H1 (cell line): ENCODE measurements around the gene TMEM150B. TPM values are rescaled to one million over a fixed set of nuclear protein-coding genes. Genes with fewer than 3 reads are reported as not detected.

Experiments used
- ASH2L ChIP-seq: fragments of 200-600, 300-600 bp; sonication (generic); IDR thresholded peaks from one replicate; pipeline ENCODE4 v1.7.1; 2017; ENCODE audit warnings: low read length
- CHD1 ChIP-seq: IDR thresholded peaks from 2 replicates; pipeline ENCODE4 v1.6.1; 2012; ENCODE audit warnings: low read depth, low read length, improper control_type of control experiment
- CTBP2 ChIP-seq: IDR thresholded peaks from 2 replicates; pipeline ENCODE4 v1.7.0; 2011; ENCODE audit warnings: borderline replicate concordance, mild to moderate bottlenecking, moderate library complexity, mixed read lengths, low read length; ENCODE audit not compliant: insufficient read depth, insufficient read length
- EP300 ChIP-seq, 2 experiments: IDR thresholded peaks; 1 replicate in 1 of 2; 2 replicates in 1 of 2; pipeline ENCODE4 v1.6.1; 2011 to 2012; ENCODE audit warnings: low read depth in 2 of 2, low read length in 2 of 2, mild to moderate bottlenecking in 2 of 2, borderline replicate concordance in 1 of 2, inconsistent platforms in 1 of 2, moderate library complexity in 1 of 2
- FOSL1 ChIP-seq: IDR thresholded peaks from 2 replicates; pipeline ENCODE4 v1.6.1; 2011; ENCODE audit warnings: mild to moderate bottlenecking, low read depth, low read length, moderate library complexity; ENCODE audit not compliant: insufficient read depth
- HDAC2 ChIP-seq, 2 experiments: fragments of 300-600 bp in 1 of 2; sonication (generic) in 1 of 2; IDR thresholded peaks; 2 replicates each; pipeline ENCODE4 v1.6.1; 2011 to 2012; ENCODE audit warnings: low read depth in 2 of 2, low read length in 2 of 2, mild to moderate bottlenecking in 2 of 2, moderate library complexity in 2 of 2, borderline replicate concordance in 1 of 2, inconsistent platforms in 1 of 2
- HDAC6 ChIP-seq: IDR thresholded peaks from one replicate; pipeline ENCODE4 v1.7.1; 2012; ENCODE audit warnings: low read depth, mild to moderate bottlenecking, inconsistent platforms, low read length, moderate library complexity
- JUND ChIP-seq: IDR thresholded peaks from 2 replicates; pipeline ENCODE4 v1.6.1; 2011; ENCODE audit warnings: mild to moderate bottlenecking, improper control_type of control experiment, low read length
- KDM1A ChIP-seq: fragments of 200-600, 300-600 bp; sonication (generic); IDR thresholded peaks from 2 replicates; pipeline ENCODE4 v1.7.1; 2016; ENCODE audit warnings: mild to moderate bottlenecking, low read length, borderline replicate concordance
- KDM5A ChIP-seq: fragments of 200-600 bp; IDR thresholded peaks from 2 replicates; pipeline ENCODE4 v1.7.1; 2012; ENCODE audit warnings: mild to moderate bottlenecking, low read length, inconsistent platforms, mixed read lengths
- MAFK ChIP-seq: IDR thresholded peaks from 2 replicates; pipeline ENCODE4 v1.6.1; 2012; ENCODE audit warnings: low read depth, mild to moderate bottlenecking, improper control_type of control experiment, low read length
- POLR2AphosphoS5 ChIP-seq: IDR thresholded peaks from 2 replicates; pipeline ENCODE4 v1.6.1; 2011; ENCODE audit warnings: low read depth, low read length
- RXRA ChIP-seq: IDR thresholded peaks from 2 replicates; pipeline ENCODE4 v1.6.1; 2011; ENCODE audit warnings: low read depth, mild to moderate bottlenecking, low read length, moderate library complexity; ENCODE audit not compliant: insufficient read depth
- SAP30 ChIP-seq: fragments of 300-600 bp; sonication (generic); IDR thresholded peaks from 2 replicates; pipeline ENCODE4 v1.7.1; 2012; ENCODE audit warnings: low read length, moderate library complexity, mild to moderate bottlenecking, inconsistent platforms; ENCODE audit not compliant: insufficient read depth, insufficient replicate concordance
- SIRT6 ChIP-seq: IDR thresholded peaks from one replicate; pipeline ENCODE4 v1.7.1; 2012; ENCODE audit warnings: low read length, inconsistent platforms
- SRF ChIP-seq: IDR thresholded peaks from 2 replicates; pipeline ENCODE4 v1.6.1; 2011; ENCODE audit warnings: mild to moderate bottlenecking, low read depth, low read length, moderate library complexity
- TEAD4 ChIP-seq: IDR thresholded peaks from 2 replicates; pipeline ENCODE4 v1.6.1; 2012; ENCODE audit warnings: low read depth, low read length, inconsistent platforms, mixed read lengths
- YY1 ChIP-seq: IDR thresholded peaks from 2 replicates; pipeline ENCODE4 v1.6.1; 2011; ENCODE audit warnings: low read depth, mild to moderate bottlenecking, low read length
- polyA plus RNA-seq, 7 experiments: library from polyadenylated mRNA; depleted of rRNA in 3 of 7; stranded (reverse) in 5 of 7; unstranded in 2 of 7; fragments of >200 nt in 5 of 7; fragments of 200-250 nt in 2 of 7; gene quantifications; 1 replicate in 5 of 7; 2 replicates in 1 of 7; 4 replicates in 1 of 7; pipeline versions ENCODE4 v1.2.1 to v1.2.3, GENCODE V29; 2011 to 2013; ENCODE audit warnings: missing spikeins in 2 of 7, mixed read lengths in 2 of 7
- total RNA-seq: library from RNA; stranded (reverse); fragmentation: NEBNext Ultra II Directional; extraction: Animal tissue kit (Norgen Biotek cat#: 25700); gene quantifications from 2 replicates; pipeline ENCODE4 v1.2.1, GENCODE V29; 2021
- TF ChIP-seq, protein P1 (sequence below): IDR thresholded peaks from 2 replicates; pipeline ENCODE4 v1.6.1; 2011; ENCODE audit warnings: low read depth, mild to moderate bottlenecking, low read length; ENCODE audit not compliant: insufficient read depth
- TF ChIP-seq, protein P2 (sequence below): IDR thresholded peaks from 2 replicates; pipeline ENCODE4 v1.6.1; 2012; ENCODE audit warnings: low read length, inconsistent platforms
- TF ChIP-seq, protein P3 (sequence below): IDR thresholded peaks from 2 replicates; pipeline ENCODE4 v1.6.1; 2012; ENCODE audit warnings: inconsistent platforms

TMEM150B gene
- total and polyA plus RNA-seq, 2 of the 8 experiments (the other 6 are each of a cell fraction or from before 2014, with no cell fraction given), result 0.41 to 0.91 TPM

DNA sequence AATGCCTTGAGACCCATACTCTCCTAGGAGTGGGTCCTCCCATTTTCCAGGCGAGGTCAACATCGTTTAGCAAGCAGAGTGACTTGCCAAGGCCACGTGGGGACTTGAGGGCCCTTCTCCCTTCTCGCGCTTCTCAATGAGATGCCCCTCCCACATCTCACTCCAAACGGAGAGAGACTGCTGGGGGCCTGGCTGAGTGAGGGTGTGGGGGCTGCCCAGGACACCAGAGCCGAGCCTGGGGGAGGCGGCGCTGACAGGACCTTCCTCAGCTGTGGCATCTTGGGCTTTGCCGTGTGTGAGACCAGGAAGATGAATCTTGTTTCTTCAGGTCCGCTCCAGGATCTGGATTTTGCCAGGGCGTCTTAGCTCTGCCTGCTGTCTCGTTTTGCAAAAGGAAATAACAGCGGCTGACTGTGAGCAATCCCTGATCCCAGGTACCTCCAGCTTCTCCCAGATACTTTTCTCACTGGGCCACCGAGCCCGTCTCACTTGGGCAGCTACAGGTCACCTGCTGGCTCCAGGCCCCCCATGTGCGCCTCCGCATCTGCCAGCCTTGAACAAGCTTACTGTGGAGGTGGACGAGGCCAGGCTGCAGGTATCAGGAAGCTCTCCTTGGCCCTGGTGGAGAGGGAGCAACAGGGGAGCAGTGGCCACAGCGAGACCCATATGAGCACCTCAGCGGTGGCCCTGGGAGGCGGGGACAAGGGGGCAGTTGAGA, 23.3 kb upstream of the TMEM150B start (continued):
- TF ChIP-seq, protein P1, sequence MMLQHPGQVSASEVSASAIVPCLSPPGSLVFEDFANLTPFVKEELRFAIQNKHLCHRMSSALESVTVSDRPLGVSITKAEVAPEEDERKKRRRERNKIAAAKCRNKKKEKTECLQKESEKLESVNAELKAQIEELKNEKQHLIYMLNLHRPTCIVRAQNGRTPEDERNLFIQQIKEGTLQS, result no peak
- TF ChIP-seq RXRA (no peak), CTBP2 (no peak), YY1 (0 out of 2 replicates have a peak, but pooled peaks have one; percentile 4), SRF (no peak), POLR2AphosphoS5 (no peak; the same call in 1 of the 2 replicates), MAFK (no peak), ASH2L (peak; percentile 50), HDAC6 (no peak), FOSL1 (no peak), CHD1 (no peak), EP300 (IDR thresholded peaks at IDR 0.05; ENCODE audit: borderline replicate concordance in 1 of 2, low read depth in 2 of 2, low read length in 2 of 2) (no peak; a peak in 1 of 3 replicates), TEAD4 (no peak), KDM5A (no peak), HDAC2 (IDR thresholded peaks at IDR 0.05; ENCODE audit: borderline replicate concordance in 1 of 2, low read depth in 2 of 2, low read length in 2 of 2) (no peak), JUND (no peak), SIRT6 (no peak), KDM1A (no peak), SAP30 (no peak)
- TF ChIP-seq, protein P2, sequence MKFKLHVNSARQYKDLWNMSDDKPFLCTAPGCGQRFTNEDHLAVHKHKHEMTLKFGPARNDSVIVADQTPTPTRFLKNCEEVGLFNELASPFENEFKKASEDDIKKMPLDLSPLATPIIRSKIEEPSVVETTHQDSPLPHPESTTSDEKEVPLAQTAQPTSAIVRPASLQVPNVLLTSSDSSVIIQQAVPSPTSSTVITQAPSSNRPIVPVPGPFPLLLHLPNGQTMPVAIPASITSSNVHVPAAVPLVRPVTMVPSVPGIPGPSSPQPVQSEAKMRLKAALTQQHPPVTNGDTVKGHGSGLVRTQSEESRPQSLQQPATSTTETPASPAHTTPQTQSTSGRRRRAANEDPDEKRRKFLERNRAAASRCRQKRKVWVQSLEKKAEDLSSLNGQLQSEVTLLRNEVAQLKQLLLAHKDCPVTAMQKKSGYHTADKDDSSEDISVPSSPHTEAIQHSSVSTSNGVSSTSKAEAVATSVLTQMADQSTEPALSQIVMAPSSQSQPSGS, result no peak
- TF ChIP-seq, protein P3, sequence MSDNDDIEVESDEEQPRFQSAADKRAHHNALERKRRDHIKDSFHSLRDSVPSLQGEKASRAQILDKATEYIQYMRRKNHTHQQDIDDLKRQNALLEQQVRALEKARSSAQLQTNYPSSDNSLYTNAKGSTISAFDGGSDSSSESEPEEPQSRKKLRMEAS, result peak; percentile 75
